Heart right ventricle (tissue), 16 donors: Measurements from ENCODE around the gene EPHA5. TPM values are rescaled to one million over a fixed set of nuclear protein-coding genes. Genes with fewer than 3 reads are reported as not detected.

Experiments
- ATAC-seq, 8 donors: fragments of 200-7000 bp; cut with Tn5 transposase; one replicate each; pipeline ENCODE4 v1.9.1; 2020; ENCODE audit warnings: mild to moderate bottlenecking in 8 of 8, moderate library complexity in 8 of 8, moderate number of reproducible peaks in 1 of 8
- DNase-seq, 2 donors: peaks; one replicate each; pipeline ENCODE4 v3.0.0-alpha.2; 2020
- H3K27ac ChIP-seq, 10 donors: fragments of 200-600 bp; sonication (generic) in 2 of 10; one replicate each; pipeline versions ENCODE4 v1.5.0 to v1.8.0; 2020 to 2022; ENCODE audit warnings: mild to moderate bottlenecking in 3 of 10
- H3K27me3 ChIP-seq, 7 donors: fragments of 200-600 bp; one replicate each; pipeline ENCODE4 v1.8.0; 2021 to 2022; ENCODE audit warnings: mild to moderate bottlenecking in 2 of 7
- H3K36me3 ChIP-seq, 9 donors: fragments of 200-600 bp; sonication (generic) in 1 of 9; one replicate each; pipeline versions ENCODE4 v1.5.0 to v1.8.0; 2020 to 2022; ENCODE audit warnings: mild to moderate bottlenecking in 2 of 9
- H3K4me1 ChIP-seq, 9 donors: fragments of 200-600 bp; sonication (generic) in 1 of 9; one replicate each; pipeline versions ENCODE4 v1.5.0 to v1.8.0; 2020 to 2022; ENCODE audit warnings: mild to moderate bottlenecking in 4 of 9
- H3K4me3 ChIP-seq, 10 donors: fragments of 200-600 bp; sonication (generic) in 2 of 10; one replicate each; pipeline versions ENCODE4 v1.5.0 to v1.8.0; 2020 to 2022; ENCODE audit warnings: mild to moderate bottlenecking in 7 of 10, moderate library complexity in 2 of 10
- H3K9me3 ChIP-seq, 11 donors: fragments of 200-600 bp in 10 of 11; sonication (generic) in 2 of 11; one replicate each; pipeline versions ENCODE4 v1.5.0 to v1.8.0; 2013 to 2022; ENCODE audit warnings: mild to moderate bottlenecking in 2 of 11, control low read depth in 1 of 11, moderate library complexity in 1 of 11
- CTCF ChIP-seq, 9 donors: fragments of 200-600 bp; sonication (generic) in 2 of 9; IDR thresholded peaks; one replicate each; pipeline versions ENCODE4 v1.5.0 to v1.8.0; 2021 to 2022; ENCODE audit warnings: antibody characterized with exemption in 9 of 9, mild to moderate bottlenecking in 5 of 9, moderate library complexity in 1 of 9
- WGBS, 2 donors: extraction: QIAGEN DNeasy Blood & Tissue Kit; methylation state at CpG; one replicate each; pipeline ENCODE4 v1.1.7; 2013; ENCODE audit warnings: inconsistent platforms in 1 of 2; 5-methylcytosine and 5-hydroxymethylcytosine counted together
- intact Hi-C, 10 donors: fragments of 100-400 bp; cut with DNase I; formaldehyde crosslinking; loops; one replicate each; pipeline versions ENCODE4 v1.11.1 to v1.14.2; 2022
- polyA plus RNA-seq, 2 donors: library from polyadenylated mRNA; stranded (reverse); fragments of 200-250 nt; gene quantifications; one replicate each; pipeline ENCODE4 v1.2.3, GENCODE V29; 2013
- total RNA-seq, 10 donors: library from RNA; stranded (reverse); fragmentation: NEBNext Ultra II Directional in 3 of 10; extraction: Animal tissue kit (Norgen Biotek cat#: 25700) in 3 of 10; gene quantifications; one replicate each; pipeline versions ENCODE4 v1.2.1 to v1.2.4, GENCODE V29; 2021 to 2023
- donor health status: Arrhythmogenic right ventricular cardiomyopathy.
- donor health status: ischemic (EF 13 %, LVEDD 7.1; RV severe dilation, severe dysfunction).
- donor health status: healthy with polysubstance abuse.
- donor health status: DM: no; HTN: yes; CAD: no.
- donor health status: DM: no; HTN: no; CAD: no.
- donor health status: ischemic (EF 25% LVEDD 6.9; RV normal size, moderate dysfunction).
- donor health status: ischemic (EF 25% LVEDD 5.7; RV mildly dilated, moderate dysfunction).
- donor health status: healthy.
- donor health status: DM: yes; HTN: yes; CAD: no.
- donor health status: Ischemic cardiomyopathy.
- donor health status: ischemic (EF 35%, LVEDD 5.7; RV mildly dilated, moderate dysfunction).
- donor health status: nonischemic (EF 11% LVEDD 7.7; RV severe dilation, severe dysfunction).
- donor health status: DM: yes; HTN: yes; CAD: no.
- donor health status: PGD.
- donor health status: ischemic (EF 29% LVEDD 5.4; RV normal size, mild dysfunction).
- donor health status: nonischemic (EF 23%, LVEDD 6.1; RV moderate dilation, normal function).

Gene EPHA5
- total and polyA plus RNA-seq, 12 donors, result under 0.01 to 0.37 (median 0.08) TPM; not detected in 1

- WGBS, 2 donors, result 76 to 86% methylated on average over 2 of the region's 2 CpGs
- H3K36me3 ChIP-seq, result no peaks in the 10 kb centered on the region
- TF ChIP-seq CTCF (IDR thresholded peaks at IDR 0.05), result no peak
- no peaks in the 10 kb centered on the region for H3K4me1 ChIP-seq
- intact Hi-C loops, result no loop called here
- no peaks in the 10 kb centered on the region for H3K27me3 ChIP-seq
- DNase-seq, result no peak
- no peak overlapping the region for H3K27ac ChIP-seq
- ATAC-seq, result no peak
- no peak overlapping the region for H3K4me3 ChIP-seq
- peaks cover 0 to 25% (median 0%) of the 10 kb centered on the region in 11 donors for H3K9me3 ChIP-seq
Measured at GRCh38 chr4:65391814-65392213, 278.5 kb downstream of the EPHA5 start.

GRCh38 chr4:65391382-65391781 lies 278.9 kb downstream of the EPHA5 start:
- no peak overlapping the region for H3K27ac ChIP-seq
- DNase-seq, result no peak
- TF ChIP-seq CTCF (IDR thresholded peaks at IDR 0.05), result no peak
- intact Hi-C loops, result no loop called here
- ATAC-seq, result no peak
- peaks cover 0 to 25% (median 0%) of the 10 kb centered on the region in 11 donors for H3K9me3 ChIP-seq
- no peak overlapping the region for H3K4me3 ChIP-seq
- H3K27me3 ChIP-seq, result no peaks in the 10 kb centered on the region
- H3K36me3 ChIP-seq, result no peaks in the 10 kb centered on the region
- WGBS, 2 donors, result 58 to 78% methylated on average over 1 of the region's 1 CpG
- H3K4me1 ChIP-seq, result no peaks in the 10 kb centered on the region

GRCh38 chr4:65386927-65387326 lies 283.4 kb downstream of the EPHA5 start:
- DNase-seq (no peak), ATAC-seq (no peak)
- intact Hi-C loops, result no loop called here
- TF ChIP-seq CTCF (IDR thresholded peaks at IDR 0.05), result no peak
- H3K9me3 ChIP-seq, result peaks cover 0 to 5% (median 0%) of the 10 kb centered on the region in 11 donors
- no peak overlapping the region for H3K27ac ChIP-seq
- no peaks in the 10 kb centered on the region for H3K4me1 ChIP-seq
- no peaks in the 10 kb centered on the region for H3K36me3 ChIP-seq
- H3K4me3 ChIP-seq, result no peak overlapping the region
- WGBS, 2 donors, result 80 to 83% methylated on average over 5 of the region's 5 CpGs
- no peaks in the 10 kb centered on the region for H3K27me3 ChIP-seq

GRCh38 chr4:65383589-65384305 lies 286.5 kb downstream of the EPHA5 start:
- H3K36me3 ChIP-seq, result no peaks in the 10 kb centered on the region
- no peaks in the 10 kb centered on the region for H3K4me1 ChIP-seq
- no peak overlapping the region for H3K4me3 ChIP-seq
- intact Hi-C loops, result no loop called here
- TF ChIP-seq CTCF (IDR thresholded peaks at IDR 0.05), result no peak
- WGBS, 2 donors, result 87 to 90% methylated on average over 6 of the region's 6 CpGs
- no peak for ATAC-seq
- no peaks in the 10 kb centered on the region for H3K27me3 ChIP-seq
- no peak overlapping the region for H3K27ac ChIP-seq
- peaks cover 0 to 4% (median 0%) of the 10 kb centered on the region in 11 donors for H3K9me3 ChIP-seq
- DNase-seq, result no peak
